RWPE2 (cell line): ENCODE measurements around the gene TEX2.
A peak's percentile ranks its signal among the peaks of the same experiment; 100 is the strongest.
"Not testable (repeated sequence)": the region's sequence is repeated elsewhere in the genome, so short reads cannot be mapped to it uniquely, and the experiment has no call there.

Source experiments
- ATAC-seq: fragments of 200-7000 bp; cut with Tn5 transposase; 3 replicates; pipeline ENCODE4 v1.9.1; 2021; ENCODE audit warnings: low read depth
- DNase-seq: peaks from one replicate; pipeline ENCODE4 v3.0.0-alpha.2; 2020; ENCODE audit warnings: low spot score
- H3K27ac ChIP-seq: fragments of 450-650 bp; 2 replicates; pipeline ENCODE4 v1.5.1; 2017; ENCODE audit warnings: mild to moderate bottlenecking; ENCODE audit not compliant: poor library complexity, severe bottlenecking
- H3K27me3 ChIP-seq: fragments of 250-450 bp; sonication (Bioruptor Pico); 2 replicates; pipeline ENCODE4 v1.5.1; 2021; ENCODE audit warnings: mild to moderate bottlenecking, moderate library complexity; ENCODE audit not compliant: insufficient read depth, poor library complexity, severe bottlenecking
- H3K36me3 ChIP-seq: fragments of 250-450 bp; sonication (Bioruptor Pico); 2 replicates; pipeline ENCODE4 v1.5.1; 2020; ENCODE audit warnings: low read depth, mild to moderate bottlenecking, moderate library complexity
- H3K4me1 ChIP-seq: fragments of 250-450 bp; sonication (Bioruptor Pico); 2 replicates; pipeline ENCODE4 v1.5.1; 2021; ENCODE audit warnings: mild to moderate bottlenecking, moderate library complexity; ENCODE audit not compliant: insufficient read depth, poor library complexity, severe bottlenecking
- H3K4me3 ChIP-seq: fragments of 250-450 bp; sonication (Bioruptor Pico); 2 replicates; pipeline ENCODE4 v1.5.1; 2021; ENCODE audit warnings: mild to moderate bottlenecking, moderate library complexity; ENCODE audit not compliant: severe bottlenecking
- H3K9me3 ChIP-seq: fragments of 250-450 bp; sonication (Bioruptor Pico); 2 replicates; pipeline ENCODE4 v1.5.1; 2021; ENCODE audit warnings: mild to moderate bottlenecking, moderate library complexity; ENCODE audit not compliant: severe bottlenecking
- TF ChIP-seq, protein P1 (sequence below): fragments of 450-650 bp; IDR thresholded peaks from one replicate; pipeline ENCODE4 v1.5.1; 2017; ENCODE audit warnings: mild to moderate bottlenecking, moderate library complexity; ENCODE audit not compliant: poor library complexity, severe bottlenecking

Gene TEX2

DNA sequence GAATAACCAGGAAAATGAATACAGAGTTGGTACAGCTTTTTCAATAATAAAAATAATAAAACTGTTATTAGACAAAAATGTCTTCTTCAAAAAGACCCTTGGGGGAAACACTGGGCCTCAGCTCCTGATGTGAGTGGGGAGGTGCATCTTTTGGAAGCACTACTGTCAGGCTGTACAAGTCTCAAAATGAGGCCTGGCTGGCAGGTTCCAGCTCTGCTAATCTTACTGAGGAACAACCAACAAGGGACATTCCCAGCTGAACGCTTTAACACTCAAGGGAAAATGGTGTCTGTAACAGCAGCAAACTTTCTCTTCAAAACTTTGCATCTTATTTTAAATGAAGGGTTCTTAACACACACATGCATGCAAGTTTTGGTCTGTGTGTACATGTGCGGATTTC lies 19.7 kb downstream of the TEX2 start:
- H3K27ac ChIP-seq: no peak overlapping the region
- no peaks in the 10 kb centered on the region; the same call in 1 of the 2 replicates for H3K36me3 ChIP-seq
- no peaks in the 10 kb centered on the region for H3K9me3 ChIP-seq
- H3K4me3 ChIP-seq: no peak overlapping the region
- peaks cover 43% of the 10 kb centered on the region for H3K4me1 ChIP-seq
- TF ChIP-seq, protein P1, sequence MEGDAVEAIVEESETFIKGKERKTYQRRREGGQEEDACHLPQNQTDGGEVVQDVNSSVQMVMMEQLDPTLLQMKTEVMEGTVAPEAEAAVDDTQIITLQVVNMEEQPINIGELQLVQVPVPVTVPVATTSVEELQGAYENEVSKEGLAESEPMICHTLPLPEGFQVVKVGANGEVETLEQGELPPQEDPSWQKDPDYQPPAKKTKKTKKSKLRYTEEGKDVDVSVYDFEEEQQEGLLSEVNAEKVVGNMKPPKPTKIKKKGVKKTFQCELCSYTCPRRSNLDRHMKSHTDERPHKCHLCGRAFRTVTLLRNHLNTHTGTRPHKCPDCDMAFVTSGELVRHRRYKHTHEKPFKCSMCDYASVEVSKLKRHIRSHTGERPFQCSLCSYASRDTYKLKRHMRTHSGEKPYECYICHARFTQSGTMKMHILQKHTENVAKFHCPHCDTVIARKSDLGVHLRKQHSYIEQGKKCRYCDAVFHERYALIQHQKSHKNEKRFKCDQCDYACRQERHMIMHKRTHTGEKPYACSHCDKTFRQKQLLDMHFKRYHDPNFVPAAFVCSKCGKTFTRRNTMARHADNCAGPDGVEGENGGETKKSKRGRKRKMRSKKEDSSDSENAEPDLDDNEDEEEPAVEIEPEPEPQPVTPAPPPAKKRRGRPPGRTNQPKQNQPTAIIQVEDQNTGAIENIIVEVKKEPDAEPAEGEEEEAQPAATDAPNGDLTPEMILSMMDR: no peak
- no peak for DNase-seq
- no peaks in the 10 kb centered on the region for H3K27me3 ChIP-seq
- ATAC-seq: no peak

DNA sequence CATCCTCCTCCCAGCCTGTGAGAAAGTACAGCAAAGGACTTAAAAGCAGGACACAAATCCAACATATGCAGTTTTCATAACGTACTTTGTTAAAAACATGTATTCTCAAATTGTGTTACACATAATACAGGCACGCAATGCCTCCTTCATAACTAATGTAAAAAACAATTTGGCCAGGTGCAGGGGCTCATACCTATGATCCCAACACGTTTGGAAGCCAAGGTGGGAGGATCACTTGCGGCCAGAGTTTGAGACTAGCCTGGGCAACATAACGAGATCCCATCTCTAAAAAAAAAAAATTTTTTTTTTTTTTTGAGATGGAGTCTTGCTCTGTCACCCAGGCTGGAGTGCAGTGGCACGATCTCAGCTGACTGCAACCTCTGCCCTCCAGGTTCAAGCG lies 20.4 kb downstream of the TEX2 start:
- no peaks in the 10 kb centered on the region for H3K27me3 ChIP-seq
- ATAC-seq (no peak), DNase-seq (no peak)
- TF ChIP-seq, protein P1: no peak
- H3K4me3 ChIP-seq: no peak overlapping the region
- no peaks in the 10 kb centered on the region for H3K9me3 ChIP-seq
- H3K36me3 ChIP-seq: no peaks in the 10 kb centered on the region
- peak overlapping the region; percentile 51 for H3K27ac ChIP-seq
- peaks cover 43% of the 10 kb centered on the region for H3K4me1 ChIP-seq

DNA sequence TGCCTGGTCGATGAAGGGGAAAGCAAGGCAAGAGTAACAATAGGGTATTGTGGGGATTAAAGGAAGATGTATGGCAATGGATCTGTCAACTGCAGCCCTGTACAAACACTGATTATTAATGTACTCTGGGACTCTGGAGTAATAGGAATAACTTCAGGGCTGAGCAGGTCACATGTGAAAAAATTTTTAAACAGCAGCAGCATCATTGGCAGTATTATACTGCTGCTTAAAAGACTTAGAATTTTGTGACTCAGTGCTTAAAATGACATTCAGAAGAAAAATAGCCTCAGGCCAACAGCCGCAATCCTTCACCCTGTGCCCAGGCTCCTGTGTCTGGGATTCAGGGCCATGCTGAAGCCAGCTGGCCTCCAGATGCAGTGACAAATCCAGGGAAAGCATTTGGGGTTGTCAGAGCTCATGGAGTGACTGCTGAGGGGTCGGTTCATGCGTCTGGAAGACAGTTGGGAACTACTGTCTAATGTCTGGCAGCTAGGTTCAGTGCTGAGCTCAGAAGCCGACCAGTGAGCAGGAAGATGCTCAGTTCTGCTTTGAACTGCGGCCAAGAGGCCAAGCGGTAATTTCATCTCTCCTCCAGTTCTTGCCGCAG lies 22.2 kb downstream of the TEX2 start:
- DNase-seq (no peak), ATAC-seq (peak; percentile 67)
- peak overlapping the region; percentile 51 for H3K27ac ChIP-seq
- no peaks in the 10 kb centered on the region for H3K36me3 ChIP-seq
- H3K4me1 ChIP-seq: peaks cover 42% of the 10 kb centered on the region
- H3K4me3 ChIP-seq: no peak overlapping the region
- H3K9me3 ChIP-seq: no peaks in the 10 kb centered on the region
- H3K27me3 ChIP-seq: no peaks in the 10 kb centered on the region
- TF ChIP-seq, protein P1: no peak

DNA sequence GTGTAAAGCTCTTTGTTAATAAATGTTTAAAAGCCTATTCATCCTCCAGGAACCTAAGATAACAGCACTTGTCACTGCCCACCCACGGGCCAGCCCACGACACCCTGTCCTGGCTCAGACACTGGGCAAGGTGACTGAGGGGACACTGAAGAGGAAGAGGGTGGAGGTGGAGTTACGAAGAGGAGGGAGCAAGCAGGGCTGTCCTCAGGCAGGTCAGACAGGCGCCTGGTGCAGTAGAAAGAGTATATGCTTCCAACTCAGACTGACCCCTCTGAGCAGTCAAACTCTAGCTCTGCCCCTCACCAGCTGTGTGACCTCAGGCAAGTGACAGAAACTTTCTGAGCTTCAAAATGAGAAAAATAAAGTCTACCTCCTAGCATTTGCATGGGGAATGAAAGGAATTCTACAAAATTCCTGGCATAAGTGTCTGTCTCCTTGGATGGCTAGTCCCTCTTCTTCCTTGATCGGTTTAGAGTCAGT lies 22.8 kb downstream of the TEX2 start:
- Histone ChIP-seq H3K27me3 (no peaks in the 10 kb centered on the region), H3K4me1 (peaks cover 37% of the 10 kb centered on the region), H3K36me3 (no peaks in the 10 kb centered on the region), H3K4me3 (no peak overlapping the region), H3K9me3 (no peaks in the 10 kb centered on the region), H3K27ac (peak overlapping the region; percentile 51)
- TF ChIP-seq, protein P1: no peak
- no peak for DNase-seq
- ATAC-seq: no peak

DNA sequence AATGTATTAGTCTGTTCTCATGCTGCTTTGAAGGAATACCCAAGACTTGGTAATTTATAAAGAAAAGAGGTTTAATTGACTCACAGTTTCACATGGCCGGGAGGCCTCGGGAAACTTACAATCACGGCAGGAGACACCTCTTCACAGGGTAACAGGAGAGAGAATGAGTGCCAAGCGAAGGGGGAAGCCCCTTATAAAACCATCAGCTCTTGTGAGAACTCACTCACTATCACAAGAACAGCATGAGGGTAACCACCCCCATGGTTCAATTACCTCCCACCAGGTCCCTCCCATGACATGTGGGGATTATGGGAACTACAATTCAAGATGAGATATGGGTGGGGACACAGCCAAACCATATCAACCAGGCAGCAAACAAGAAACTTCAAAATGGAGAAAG lies 24.6 kb downstream of the TEX2 start:
- not testable (repeated sequence) for H3K36me3 ChIP-seq, H3K27me3 ChIP-seq, DNase-seq, H3K4me3 ChIP-seq, ATAC-seq, H3K9me3 ChIP-seq
- peaks cover 28% of the 10 kb centered on the region for H3K4me1 ChIP-seq
- peak overlapping the region; percentile 1 for H3K27ac ChIP-seq
